Lower leg skin (tissue), 4 donors: ENCODE results near the gene MAD1L1. TPM values are rescaled to one million over a fixed set of nuclear protein-coding genes. Genes with fewer than 3 reads are reported as not detected.

Experiments used
- DNase-seq, 2 donors: peaks; one replicate each; pipeline ENCODE4 v3.0.0-alpha.2; 2019; ENCODE audit warnings: low spot score in 2 of 2
- H3K4me3 ChIP-seq: fragments of 200-600 bp; sonication (generic); 2 replicates; pipeline ENCODE4 v1.5.1; 2017; ENCODE audit warnings: mild to moderate bottlenecking, low read depth; ENCODE audit not compliant: poor library complexity, severe bottlenecking
- POLR2A ChIP-seq, 2 donors: fragments of 450-650 bp; IDR thresholded peaks; one replicate each; pipeline ENCODE4 v1.6.1; 2016 to 2017; ENCODE audit warnings: antibody characterized with exemption in 2 of 2, mild to moderate bottlenecking in 1 of 2, moderate library complexity in 1 of 2
- WGBS, 2 donors: methylation state at CpG; one replicate each; pipeline ENCODE4 v1.1.5; 2018; 5-methylcytosine and 5-hydroxymethylcytosine counted together
- intact Hi-C: fragments of 100-400 bp; cut with DNase I; formaldehyde crosslinking; loops from one replicate; pipeline ENCODE4 v1.15.0; 2023; ENCODE audit warnings: low total_unique reads
- total RNA-seq, 4 donors: library from RNA; depleted of rRNA; stranded (reverse); fragments of >200 nt; gene quantifications; one replicate each; pipeline ENCODE4 v1.1.0, GENCODE V29; 2016
- TF ChIP-seq, protein P1 (sequence below), 3 donors: fragments of 450-650 bp; IDR thresholded peaks; one replicate each; pipeline ENCODE4 v1.5.1; 2016; ENCODE audit warnings: antibody characterized with exemption in 3 of 3, mild to moderate bottlenecking in 3 of 3, moderate library complexity in 2 of 3

Gene MAD1L1
- total RNA-seq, 4 donors from 2014 or later, result 37.7 to 77.8 (median 59.4) TPM

DNA sequence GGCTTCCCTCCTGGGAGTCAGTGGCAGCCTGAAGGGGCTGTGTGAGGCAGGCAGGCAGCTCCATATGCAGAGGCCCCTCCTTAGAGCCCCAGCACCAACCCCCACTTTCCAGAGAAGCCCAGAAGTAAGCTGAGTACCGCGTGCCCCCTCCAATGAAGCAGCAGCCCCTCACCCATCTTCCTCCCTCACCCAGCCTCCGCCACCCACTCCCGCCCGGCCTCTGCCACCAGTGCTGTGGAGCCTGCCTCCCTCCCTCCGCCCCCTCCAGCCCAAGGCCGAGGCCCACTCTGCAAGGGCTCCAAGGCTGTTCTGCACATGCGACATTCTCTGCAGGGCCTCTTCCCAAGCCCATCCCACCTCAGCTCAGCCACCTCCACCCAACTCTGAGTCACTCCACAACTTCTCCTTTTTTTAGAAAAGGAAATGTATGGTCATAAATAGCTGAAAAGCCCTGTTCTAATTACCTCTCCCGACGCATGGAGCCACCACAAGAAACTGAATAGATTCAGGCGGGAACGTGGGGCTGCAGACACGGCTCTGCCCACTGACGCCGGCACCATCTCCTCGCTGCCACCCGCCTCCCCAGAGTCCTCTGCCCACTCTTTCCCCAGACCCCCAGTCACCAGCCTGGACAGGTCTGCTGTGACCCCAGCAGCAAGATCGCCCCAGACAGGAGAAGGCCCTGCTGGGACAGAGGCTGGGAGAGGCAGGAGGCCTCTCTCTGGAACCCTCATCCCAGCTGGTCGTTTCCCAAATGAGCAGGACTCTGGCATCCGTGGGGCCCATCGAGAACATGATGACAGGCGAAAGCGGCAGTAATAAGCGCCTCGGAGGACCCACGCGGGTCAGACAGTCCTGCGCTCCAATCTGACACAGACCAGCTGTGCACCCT is 213.9 kb downstream of the MAD1L1 start:
- H3K4me3 ChIP-seq, result no peak overlapping the region
- peak in 1 of 2 donors; percentile 41 for DNase-seq
- TF ChIP-seq, protein P1, sequence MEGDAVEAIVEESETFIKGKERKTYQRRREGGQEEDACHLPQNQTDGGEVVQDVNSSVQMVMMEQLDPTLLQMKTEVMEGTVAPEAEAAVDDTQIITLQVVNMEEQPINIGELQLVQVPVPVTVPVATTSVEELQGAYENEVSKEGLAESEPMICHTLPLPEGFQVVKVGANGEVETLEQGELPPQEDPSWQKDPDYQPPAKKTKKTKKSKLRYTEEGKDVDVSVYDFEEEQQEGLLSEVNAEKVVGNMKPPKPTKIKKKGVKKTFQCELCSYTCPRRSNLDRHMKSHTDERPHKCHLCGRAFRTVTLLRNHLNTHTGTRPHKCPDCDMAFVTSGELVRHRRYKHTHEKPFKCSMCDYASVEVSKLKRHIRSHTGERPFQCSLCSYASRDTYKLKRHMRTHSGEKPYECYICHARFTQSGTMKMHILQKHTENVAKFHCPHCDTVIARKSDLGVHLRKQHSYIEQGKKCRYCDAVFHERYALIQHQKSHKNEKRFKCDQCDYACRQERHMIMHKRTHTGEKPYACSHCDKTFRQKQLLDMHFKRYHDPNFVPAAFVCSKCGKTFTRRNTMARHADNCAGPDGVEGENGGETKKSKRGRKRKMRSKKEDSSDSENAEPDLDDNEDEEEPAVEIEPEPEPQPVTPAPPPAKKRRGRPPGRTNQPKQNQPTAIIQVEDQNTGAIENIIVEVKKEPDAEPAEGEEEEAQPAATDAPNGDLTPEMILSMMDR (IDR thresholded peaks at IDR 0.05), result no peak
- TF ChIP-seq POLR2A (IDR thresholded peaks at IDR 0.05), result no peak
- intact Hi-C loops, result no loop called here
- WGBS, 2 donors, result 24 to 42% methylated on average over 25 to 28 of the region's 28 CpGs

DNA sequence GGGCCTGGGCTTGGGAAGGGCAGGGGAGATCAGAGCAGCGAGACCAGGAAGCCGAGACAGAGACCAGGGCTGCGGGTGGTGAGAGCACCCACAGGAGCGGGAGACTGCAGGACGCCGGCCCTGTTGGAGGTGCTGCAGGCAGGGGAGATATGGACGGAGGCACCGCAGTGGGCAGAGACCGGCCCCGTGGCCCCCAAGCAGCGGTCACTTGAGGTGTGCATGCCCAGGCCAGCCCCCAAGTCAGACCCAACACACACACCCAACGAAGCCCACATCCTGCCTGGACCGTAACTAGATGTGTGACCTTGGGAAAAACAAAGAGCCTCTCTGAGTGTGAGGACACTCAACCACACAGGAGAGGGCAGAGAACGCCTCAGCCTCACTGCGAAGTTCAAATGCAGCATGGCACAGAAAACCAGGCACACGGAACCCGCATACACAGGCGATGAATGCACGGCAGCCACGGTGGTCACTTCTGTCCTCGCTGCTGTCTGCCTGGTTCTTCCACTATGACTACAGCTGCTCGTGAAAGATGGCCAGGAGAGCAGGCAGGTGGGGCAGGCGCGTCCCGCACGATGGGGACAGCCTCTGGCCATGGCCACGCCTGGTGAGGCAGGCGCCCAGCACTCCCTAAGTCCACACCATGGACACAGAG is 214.7 kb downstream of the MAD1L1 start:
- TF ChIP-seq POLR2A (IDR thresholded peaks at IDR 0.05), result no peak
- TF ChIP-seq, protein P1 (IDR thresholded peaks at IDR 0.05), result no peak
- peak in 1 of 2 donors; percentile 80 for DNase-seq
- WGBS, 2 donors, result 85 to 90% methylated on average over 19 to 28 of the region's 28 CpGs
- H3K4me3 ChIP-seq, result no peak overlapping the region
- intact Hi-C loops, result no loop called here

DNA sequence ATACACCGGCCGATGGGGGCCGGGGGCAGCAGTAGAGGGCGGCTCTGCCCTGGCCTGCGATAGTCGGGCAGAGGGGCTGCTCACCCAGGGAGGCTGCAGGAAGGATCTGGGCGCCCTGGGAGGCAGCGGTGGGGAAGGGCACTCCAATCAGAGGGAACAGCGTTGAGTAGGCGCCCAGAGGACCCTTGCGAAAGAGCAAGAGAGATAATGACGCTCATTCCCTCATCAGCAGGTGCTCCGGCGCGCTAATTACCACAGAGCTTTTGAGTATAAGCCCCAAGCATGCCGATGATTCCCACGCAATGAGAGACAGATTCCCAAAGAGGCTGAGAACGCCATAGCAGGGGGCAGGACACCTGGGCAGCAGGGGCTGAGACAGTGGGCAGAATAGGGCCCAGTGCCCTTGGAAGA is 215.3 kb downstream of the MAD1L1 start:
- WGBS, 2 donors, result 95 to 96% methylated on average over 18 of the region's 18 CpGs
- peak in 1 of 2 donors; percentile 81 for DNase-seq
- H3K4me3 ChIP-seq, result no peak overlapping the region
- intact Hi-C loops, result no loop called here
- TF ChIP-seq, protein P1 (IDR thresholded peaks at IDR 0.05), result no peak
- no peak for TF ChIP-seq POLR2A (IDR thresholded peaks at IDR 0.05)

DNA sequence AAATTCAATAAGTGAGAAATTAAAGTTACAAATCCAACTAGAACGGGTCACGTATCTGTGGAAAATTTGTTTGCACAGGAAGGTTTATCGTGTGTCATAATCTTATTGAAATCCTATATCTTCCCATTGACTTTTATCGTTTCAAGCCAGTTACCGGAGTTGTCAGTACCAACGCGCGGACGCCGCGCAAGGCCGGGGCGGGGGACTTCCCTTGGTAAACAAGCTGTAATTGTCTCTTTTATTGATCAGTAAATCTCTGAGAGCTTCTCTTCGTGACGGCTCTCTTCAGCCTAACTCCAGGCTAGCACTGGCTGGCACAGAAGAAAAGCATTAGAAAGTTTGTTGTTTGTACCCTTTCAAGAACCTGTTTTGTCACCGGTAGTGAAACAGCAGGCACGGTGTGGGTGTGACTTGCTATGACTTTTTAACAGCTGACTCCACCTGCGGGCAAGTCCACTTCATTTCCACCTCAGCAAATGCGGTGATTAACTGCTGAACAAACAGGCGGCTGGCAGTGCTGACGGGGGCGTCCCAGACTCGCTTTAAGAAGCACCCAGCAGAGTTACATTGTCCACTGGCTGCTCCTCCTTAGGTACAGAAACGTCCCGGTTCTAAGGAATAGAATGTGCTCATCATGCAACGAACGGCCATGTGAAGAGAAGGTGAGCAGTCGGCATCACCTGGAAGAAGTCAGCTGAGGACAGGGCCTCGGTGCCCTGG is 215.8 kb downstream of the MAD1L1 start:
- WGBS, 2 donors, result 90% methylated on average over 29 of the region's 29 CpGs
- DNase-seq, result peak in 1 of 2 donors; percentile 58
- intact Hi-C loops, result no loop called here
- H3K4me3 ChIP-seq, result no peak overlapping the region
- TF ChIP-seq POLR2A (IDR thresholded peaks at IDR 0.05), result no peak
- TF ChIP-seq, protein P1 (IDR thresholded peaks at IDR 0.05), result no peak

DNA sequence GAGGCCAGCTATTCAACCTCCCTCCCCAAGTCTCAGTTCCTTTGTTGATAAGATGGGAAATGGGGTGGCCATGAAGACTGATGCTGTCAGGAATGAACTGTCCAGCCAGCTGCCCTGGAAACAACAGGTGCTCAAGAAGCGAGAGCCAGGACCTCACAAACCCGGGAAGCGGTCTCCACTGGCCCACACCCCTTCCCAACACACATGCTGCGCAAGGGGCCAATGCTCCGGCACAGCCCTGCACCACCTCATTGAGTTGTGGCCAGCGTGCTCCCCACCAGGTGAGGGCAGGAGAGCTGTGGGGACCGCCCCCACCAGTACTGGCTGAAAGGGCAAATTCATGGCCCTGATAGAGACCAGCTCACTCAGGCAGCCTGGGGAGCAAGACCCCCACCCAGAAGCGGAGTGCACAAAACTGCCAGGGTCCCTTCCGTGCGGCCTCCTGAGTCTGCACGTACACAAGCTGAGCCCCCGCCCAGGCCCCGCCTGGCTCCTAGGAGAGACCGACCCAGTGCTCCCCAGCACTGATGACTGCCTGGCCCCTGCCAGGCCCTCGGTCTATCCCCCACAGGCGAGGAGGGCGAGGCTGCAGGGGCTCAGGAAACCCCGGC is 216.6 kb downstream of the MAD1L1 start:
- DNase-seq, result peak in 1 of 2 donors; percentile 69
- 97 to 98% methylated on average over 16 to 18 of the region's 18 CpGs for WGBS, 2 donors
- H3K4me3 ChIP-seq, result no peak overlapping the region
- intact Hi-C loops, result no loop called here
- TF ChIP-seq, protein P1 (IDR thresholded peaks at IDR 0.05), result no peak
- no peak for TF ChIP-seq POLR2A (IDR thresholded peaks at IDR 0.05)
